DOHH2 (cell line): ENCODE measurements around the gene LRRN2.

Experiments used
- CTCF ChIP-seq: fragments of 200-600 bp; sonication (generic); IDR thresholded peaks from one replicate; pipeline ENCODE4 v1.5.1; 2014; ENCODE audit warnings: antibody characterized with exemption, mild to moderate bottlenecking, low read depth, low read length; ENCODE audit not compliant: poor library complexity, severe bottlenecking
- EZH2phosphoT487 ChIP-seq: fragments of 200-600 bp; sonication (generic); IDR thresholded peaks from 2 replicates; pipeline ENCODE4 v1.6.1; 2017; ENCODE audit warnings: borderline replicate concordance, mild to moderate bottlenecking, antibody characterized with exemption, low read length, moderate library complexity, mixed read lengths

- TF ChIP-seq EZH2phosphoT487 (no peak), CTCF (no peak)
Measured at GRCh38 chr1:204676043-204676442, 9.5 kb downstream of the LRRN2 start.
